ENCODE results near the gene NUDT5. TPM values are rescaled to one million over a fixed set of nuclear protein-coding genes. Genes with fewer than 3 reads are reported as not detected.
"Not testable (repeated sequence)": the region's sequence is repeated elsewhere in the genome, so short reads cannot be mapped to it uniquely, and the experiment has no call there.

The NUDT5 gene
- total RNA-seq, 1 donor, result 51.0 TPM

DNA sequence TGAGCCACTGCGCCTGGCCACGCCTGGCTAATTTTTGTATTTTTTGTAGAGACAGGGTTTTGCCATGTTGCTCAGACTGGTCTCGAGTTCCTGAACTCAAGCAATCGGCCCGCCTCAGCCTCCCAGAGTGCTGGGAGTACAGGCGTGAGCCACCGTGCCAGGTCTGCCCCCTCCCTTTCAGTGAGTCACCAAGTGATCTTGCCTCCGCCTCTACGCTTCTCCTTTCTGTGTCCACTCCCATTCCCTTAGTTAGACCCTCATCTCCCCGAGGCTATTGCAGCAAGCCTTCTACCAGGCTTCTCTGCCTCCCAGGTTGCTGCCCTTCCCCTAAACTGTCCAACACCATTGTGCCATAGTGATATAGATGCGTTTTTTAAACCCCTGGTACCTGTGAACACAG, 33.2 kb upstream of the NUDT5 start:
- H3K27me3 ChIP-seq (ENCODE audit: insufficient read depth, low read length), result no peaks in the 10 kb centered on the region
- no peaks in the 10 kb centered on the region for H4K20me1 ChIP-seq (ENCODE audit: insufficient read depth, low read length)
- H3K27ac ChIP-seq (ENCODE audit: low read depth, low read length), result no peak overlapping the region
- TF ChIP-seq, protein P1, sequence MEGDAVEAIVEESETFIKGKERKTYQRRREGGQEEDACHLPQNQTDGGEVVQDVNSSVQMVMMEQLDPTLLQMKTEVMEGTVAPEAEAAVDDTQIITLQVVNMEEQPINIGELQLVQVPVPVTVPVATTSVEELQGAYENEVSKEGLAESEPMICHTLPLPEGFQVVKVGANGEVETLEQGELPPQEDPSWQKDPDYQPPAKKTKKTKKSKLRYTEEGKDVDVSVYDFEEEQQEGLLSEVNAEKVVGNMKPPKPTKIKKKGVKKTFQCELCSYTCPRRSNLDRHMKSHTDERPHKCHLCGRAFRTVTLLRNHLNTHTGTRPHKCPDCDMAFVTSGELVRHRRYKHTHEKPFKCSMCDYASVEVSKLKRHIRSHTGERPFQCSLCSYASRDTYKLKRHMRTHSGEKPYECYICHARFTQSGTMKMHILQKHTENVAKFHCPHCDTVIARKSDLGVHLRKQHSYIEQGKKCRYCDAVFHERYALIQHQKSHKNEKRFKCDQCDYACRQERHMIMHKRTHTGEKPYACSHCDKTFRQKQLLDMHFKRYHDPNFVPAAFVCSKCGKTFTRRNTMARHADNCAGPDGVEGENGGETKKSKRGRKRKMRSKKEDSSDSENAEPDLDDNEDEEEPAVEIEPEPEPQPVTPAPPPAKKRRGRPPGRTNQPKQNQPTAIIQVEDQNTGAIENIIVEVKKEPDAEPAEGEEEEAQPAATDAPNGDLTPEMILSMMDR (IDR thresholded peaks at IDR 0.05; ENCODE audit: extremely low read depth, low read depth, low read length), result no peak
- no peak overlapping the region for H3K4me3 ChIP-seq (ENCODE audit: insufficient read depth, low read length)
- peaks cover 30% of the 10 kb centered on the region for H3K36me3 ChIP-seq (ENCODE audit: insufficient read depth, low read length)
- H3K9me3 ChIP-seq (ENCODE audit: low read depth, low read length), result no peaks in the 10 kb centered on the region
- H3K4me1 ChIP-seq (ENCODE audit: insufficient read depth, low read length), result no peaks in the 10 kb centered on the region
- no peak for DNase-seq (ENCODE audit: insufficient read length, low spot score, missing footprints)
- H2AFZ ChIP-seq (ENCODE audit: low read length), result no peak overlapping the region
- H3K4me2 ChIP-seq (ENCODE audit: insufficient read depth, low read length), result no peak overlapping the region
- H3K79me2 ChIP-seq (ENCODE audit: insufficient read depth, low read length), result peaks cover 14% of the 10 kb centered on the region

DNA sequence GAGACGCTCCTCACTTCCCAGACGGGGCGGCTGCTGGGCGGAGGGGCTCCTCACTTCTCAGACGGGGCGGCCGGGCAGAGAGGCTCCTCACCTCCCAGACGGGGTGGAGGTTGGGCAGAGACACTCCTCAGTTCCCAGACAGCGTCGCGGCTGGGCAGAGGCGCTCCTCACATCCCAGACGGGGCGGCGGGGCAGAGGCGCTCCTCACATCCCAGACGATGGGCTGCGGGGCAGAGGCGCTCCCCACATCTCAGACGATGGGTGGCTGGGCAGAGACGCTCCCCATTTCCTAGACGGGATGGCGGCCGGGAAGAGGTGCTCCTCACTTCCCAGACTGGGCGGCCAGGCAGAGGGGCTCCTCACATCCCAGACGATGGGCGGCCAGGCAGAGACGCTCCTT, 30.7 kb upstream of the NUDT5 start:
- not testable (repeated sequence) for H4K20me1 ChIP-seq (ENCODE audit: insufficient read depth, low read length); DNase-seq (ENCODE audit: insufficient read length, low spot score, missing footprints); H3K4me2 ChIP-seq (ENCODE audit: insufficient read depth, low read length); H3K9me3 ChIP-seq (ENCODE audit: low read depth, low read length); H3K4me3 ChIP-seq (ENCODE audit: insufficient read depth, low read length); H2AFZ ChIP-seq (ENCODE audit: low read length); H3K27ac ChIP-seq (ENCODE audit: low read depth, low read length); H3K27me3 ChIP-seq (ENCODE audit: insufficient read depth, low read length)
- Histone ChIP-seq H3K4me1 (ENCODE audit: insufficient read depth, low read length) (peaks cover 10% of the 10 kb centered on the region), H3K79me2 (ENCODE audit: insufficient read depth, low read length) (peaks cover 24% of the 10 kb centered on the region), H3K36me3 (ENCODE audit: insufficient read depth, low read length) (peaks cover 25% of the 10 kb centered on the region)

DNA sequence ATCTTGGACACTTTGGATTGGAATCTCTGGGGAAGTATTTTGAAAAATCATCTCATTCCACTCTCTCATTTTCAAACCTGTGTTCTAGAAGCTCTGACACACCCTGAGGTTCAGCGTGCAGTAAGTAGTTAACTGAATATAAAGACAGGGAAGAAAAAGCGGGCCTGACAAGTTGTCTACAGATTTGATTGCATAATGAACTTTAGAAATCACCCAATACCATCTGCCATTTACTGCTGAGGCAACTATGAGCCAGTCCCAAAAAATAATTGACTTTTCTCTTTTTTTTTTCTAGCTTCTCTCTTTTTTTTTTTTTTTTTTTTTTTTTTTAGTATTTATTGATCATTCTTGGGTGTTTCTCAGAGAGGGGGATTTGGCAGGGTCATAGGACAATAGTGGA, 29.8 kb upstream of the NUDT5 start:
- Histone ChIP-seq H4K20me1 (ENCODE audit: insufficient read depth, low read length) (no peaks in the 10 kb centered on the region), H3K79me2 (ENCODE audit: insufficient read depth, low read length) (peaks cover 28% of the 10 kb centered on the region), H3K4me3 (ENCODE audit: insufficient read depth, low read length) (no peak overlapping the region), H3K4me1 (ENCODE audit: insufficient read depth, low read length) (peaks cover 10% of the 10 kb centered on the region), H3K27ac (ENCODE audit: low read depth, low read length) (no peak overlapping the region), H3K36me3 (ENCODE audit: insufficient read depth, low read length) (peaks cover 26% of the 10 kb centered on the region), H3K4me2 (ENCODE audit: insufficient read depth, low read length) (no peak overlapping the region), H3K9me3 (ENCODE audit: low read depth, low read length) (no peaks in the 10 kb centered on the region), H3K27me3 (ENCODE audit: insufficient read depth, low read length) (no peaks in the 10 kb centered on the region), H2AFZ (ENCODE audit: low read length) (no peak overlapping the region)
- peak; percentile 23 for DNase-seq (ENCODE audit: insufficient read length, low spot score, missing footprints)
- TF ChIP-seq, protein P1 (IDR thresholded peaks at IDR 0.05; ENCODE audit: extremely low read depth, low read depth, low read length), result no peak

DNA sequence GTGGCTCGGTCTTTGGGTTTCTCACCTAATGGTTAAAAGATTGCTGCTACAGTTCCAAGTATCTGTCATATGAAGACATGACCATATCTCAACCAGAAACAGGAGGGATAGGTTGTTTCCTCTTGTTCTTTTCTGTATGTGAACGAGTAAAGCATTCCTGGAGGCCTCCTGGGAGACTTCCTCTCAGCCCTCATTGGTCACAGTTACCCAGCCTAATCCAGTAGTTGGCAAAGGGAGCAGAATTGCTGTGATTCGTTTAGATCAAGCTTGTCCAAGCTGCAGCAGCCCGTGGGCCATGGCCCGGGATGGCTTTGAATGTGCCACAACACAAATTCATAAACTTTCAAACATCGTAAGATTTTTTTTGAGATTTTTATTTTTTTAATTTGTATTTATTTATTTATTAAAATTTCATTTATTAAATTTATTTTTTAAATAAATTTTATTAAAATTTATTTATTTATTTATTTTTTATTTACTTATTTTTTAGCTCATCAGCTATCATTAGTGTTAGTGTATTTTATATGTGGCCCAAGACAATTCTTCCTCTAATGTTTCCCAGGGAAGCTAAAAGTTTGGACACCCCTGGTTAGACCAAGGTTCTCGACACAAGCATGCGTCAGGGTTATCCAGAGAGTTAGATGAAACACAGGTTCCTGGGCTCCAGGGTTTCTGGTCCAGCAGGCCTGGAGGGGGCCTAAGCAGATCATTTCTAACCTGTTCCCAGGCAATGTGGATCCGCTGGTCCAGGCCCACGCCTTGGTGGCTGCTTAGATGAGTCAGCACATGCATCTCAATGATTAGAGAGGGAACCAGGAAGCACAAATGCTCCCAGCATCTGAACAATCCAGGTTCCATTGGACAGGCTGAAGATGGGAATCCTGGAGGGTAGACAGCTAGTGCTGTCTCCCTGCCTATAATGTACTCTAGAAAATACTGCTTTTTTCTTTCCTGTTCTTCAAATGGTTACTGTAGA, 25.9 kb upstream of the NUDT5 start:
- TF ChIP-seq, protein P1 (IDR thresholded peaks at IDR 0.05; ENCODE audit: extremely low read depth, low read depth, low read length), result no peak
- Histone ChIP-seq H3K4me1 (ENCODE audit: insufficient read depth, low read length) (peaks cover 14% of the 10 kb centered on the region), H3K4me3 (ENCODE audit: insufficient read depth, low read length) (no peak overlapping the region), H4K20me1 (ENCODE audit: insufficient read depth, low read length) (no peaks in the 10 kb centered on the region), H3K4me2 (ENCODE audit: insufficient read depth, low read length) (peak overlapping the region; percentile 7), H3K27me3 (ENCODE audit: insufficient read depth, low read length) (no peaks in the 10 kb centered on the region), H3K27ac (ENCODE audit: low read depth, low read length) (peak overlapping the region; percentile 69), H3K36me3 (ENCODE audit: insufficient read depth, low read length) (peaks cover 39% of the 10 kb centered on the region), H2AFZ (ENCODE audit: low read length) (no peak overlapping the region), H3K79me2 (ENCODE audit: insufficient read depth, low read length) (peaks cover 24% of the 10 kb centered on the region), H3K9me3 (ENCODE audit: low read depth, low read length) (no peaks in the 10 kb centered on the region)
- DNase-seq (ENCODE audit: insufficient read length, low spot score, missing footprints), result peak; percentile 37

All from osteoblast (primary cell).